ENCODE measurements around the gene RNF180. TPM values are rescaled to one million over a fixed set of nuclear protein-coding genes. Genes with fewer than 3 reads are reported as not detected.

The RNF180 gene
- total and polyA plus RNA-seq, 2 of the 8 experiments (the other 6 are each of a cell fraction or from before 2014, with no cell fraction given), result 0.39 to 2.3 TPM

DNA sequence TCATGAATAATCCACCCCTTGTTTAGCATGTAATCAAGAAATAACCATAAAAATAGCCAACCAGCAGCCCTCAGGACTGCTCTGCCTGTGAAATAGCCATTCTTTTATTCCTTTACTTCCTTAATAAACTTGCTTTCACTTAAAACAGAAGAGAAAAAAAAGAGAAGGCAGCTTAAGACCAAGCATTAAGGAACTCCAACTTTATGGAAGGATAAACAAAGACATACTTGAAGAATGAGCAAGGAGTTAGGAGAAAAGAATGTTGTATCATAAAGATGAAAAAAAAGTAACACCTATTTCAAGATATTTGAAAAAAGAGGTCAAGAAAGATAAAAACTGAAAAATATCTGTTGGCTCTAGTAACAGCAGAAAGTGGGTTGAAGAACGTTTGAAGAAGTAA lies 107.6 kb downstream of the RNF180 start (continued):
- no peak for TF ChIP-seq BCL11A (IDR thresholded peaks at IDR 0.05; ENCODE audit: low read depth in 2 of 2, low read length in 2 of 2)
- TF ChIP-seq TCF12 (IDR thresholded peaks at IDR 0.05; ENCODE audit: low read depth, low read length), result no peak
- no peak for TF ChIP-seq SIN3A (conservative IDR thresholded peaks at IDR 0.05 in 1 of 2, IDR thresholded peaks at IDR 0.05 in 1 of 2; ENCODE audit: low read depth in 1 of 2, low read length in 2 of 2)
